AG04450 (cell line): Measurements from ENCODE around the gene GPR65. TPM values are rescaled to one million over a fixed set of nuclear protein-coding genes. Genes with fewer than 3 reads are reported as not detected.

Experiments
- CTCF ChIA-PET: fragments of 300-600, 350-600 bp; formaldehyde crosslinking; extraction: SDS; loops from one replicate; lab custom pipeline; 2022; ENCODE audit warnings: antibody characterized with exemption, inconsistent platforms; lab: Charles Lee
- POLR2A ChIA-PET: fragments of 350-600 bp; formaldehyde crosslinking; extraction: SDS; loops from one replicate; lab custom pipeline; 2021; ENCODE audit warnings: antibody characterized with exemption, inconsistent platforms; lab: Yijun Ruan, JAX
- DNase-seq: peaks from one replicate; pipeline ENCODE4 v3.0.0-alpha.2; 2011; ENCODE audit warnings: low read depth, low spot score
- H3K27ac ChIP-seq: one replicate; pipeline ENCODE4 v1.5.1; 2012; ENCODE audit warnings: low read depth, low read length, control low read depth
- H3K27me3 ChIP-seq: one replicate; pipeline ENCODE4 v1.6.0; 2012; ENCODE audit warnings: low read length; ENCODE audit not compliant: control insufficient read depth, insufficient read depth
- H3K4me3 ChIP-seq: 2 replicates; pipeline ENCODE4 v1.5.1; 2011; ENCODE audit warnings: mild to moderate bottlenecking, low read depth, low read length, control low read depth
- H3K9me3 ChIP-seq: 2 replicates; pipeline ENCODE4 v1.5.1; 2012; ENCODE audit warnings: low read length; ENCODE audit not compliant: control insufficient read depth, insufficient read depth
- CTCF ChIP-seq: IDR thresholded peaks from 2 replicates; pipeline ENCODE4 v1.5.1; 2011; ENCODE audit warnings: low read depth, low read length, control low read depth, inconsistent platforms
- polyA plus RNA-seq: library from polyadenylated mRNA; depleted of rRNA; stranded (reverse); fragments of >200 nt; gene quantifications from 2 replicates; pipeline ENCODE4 v1.2.3, GENCODE V29; 2011

Gene GPR65
- polyA plus RNA-seq, 1 experiment, result 0.04 TPM

- POLR2A ChIA-PET, result no interaction called here
- no peak for TF ChIP-seq CTCF
- no peak overlapping the region for H3K4me3 ChIP-seq
- DNase-seq, result no peak
- H3K9me3 ChIP-seq, result no peaks in the 10 kb centered on the region
- H3K27me3 ChIP-seq, result no peaks in the 10 kb centered on the region
- H3K27ac ChIP-seq, result no peak overlapping the region
- CTCF ChIA-PET, result interaction anchor here (1.1 kb wide), 1 partner anchor 19 kb away, joined by 6 read pairs; no protein-coding TSS in a partner anchor
Observed at GRCh38 chr14:87995500-87996290, 9.2 kb upstream of the GPR65 start.

- no peak overlapping the region for H3K4me3 ChIP-seq
- ChIA-PET CTCF (no interaction called here), POLR2A (no interaction called here)
- no peaks in the 10 kb centered on the region for H3K27me3 ChIP-seq
- no peak for DNase-seq
- H3K9me3 ChIP-seq, result no peaks in the 10 kb centered on the region
- no peak for TF ChIP-seq CTCF
- H3K27ac ChIP-seq, result no peak overlapping the region
Observed at GRCh38 chr14:87996291-87996592, 8.7 kb upstream of the GPR65 start.

GRCh38 chr14:87998482-87998881, 6.5 kb upstream of the GPR65 start:
- Histone ChIP-seq H3K27me3 (no peaks in the 10 kb centered on the region), H3K4me3 (no peak overlapping the region), H3K9me3 (no peaks in the 10 kb centered on the region), H3K27ac (no peak overlapping the region)
- DNase-seq, result no peak
- TF ChIP-seq CTCF, result no peak
- POLR2A ChIA-PET, result no interaction called here
- CTCF ChIA-PET, result no interaction called here

GRCh38 chr14:87999277-87999676, 5.7 kb upstream of the GPR65 start:
- H3K27ac ChIP-seq, result no peak overlapping the region
- no peaks in the 10 kb centered on the region for H3K27me3 ChIP-seq
- TF ChIP-seq CTCF, result no peak
- no peaks in the 10 kb centered on the region for H3K9me3 ChIP-seq
- ChIA-PET CTCF (no interaction called here), POLR2A (no interaction called here)
- H3K4me3 ChIP-seq, result no peak overlapping the region
- DNase-seq, result no peak

- DNase-seq, result no peak
- ChIA-PET POLR2A (no interaction called here), CTCF (no interaction called here)
- H3K9me3 ChIP-seq, result no peaks in the 10 kb centered on the region
- no peak overlapping the region for H3K4me3 ChIP-seq
- no peak for TF ChIP-seq CTCF
- no peaks in the 10 kb centered on the region for H3K27me3 ChIP-seq
- H3K27ac ChIP-seq, result no peak overlapping the region
Observed at GRCh38 chr14:88002421-88003075, 2.4 kb upstream of the GPR65 start.
